HEK293 (cell line): ENCODE results near the gene TCEAL8.

Experiments
- CTCF ChIA-PET: fragments of 350-600 bp; formaldehyde crosslinking; extraction: SDS; loops from one replicate; lab custom pipeline; 2021; ENCODE audit warnings: antibody characterized with exemption; lab: Yijun Ruan, JAX
- POLR2A ChIA-PET: fragments of 300-600 bp; formaldehyde crosslinking; extraction: SDS; loops from one replicate; lab custom pipeline; 2020; ENCODE audit warnings: antibody characterized with exemption, inconsistent platforms; lab: Yijun Ruan, JAX
- H3K27ac ChIP-seq: fragments of 200-500 bp; sonication (Bioruptor generic); 2 replicates; pipeline ENCODE4 v1.5.1; 2014; ENCODE audit warnings: low read depth, low read length, control low read depth, inconsistent platforms; ENCODE audit errors: extremely low read depth
- H3K36me3 ChIP-seq, 2 experiments: fragments of 200-500 bp in 1 of 2; sonication (Bioruptor generic) in 1 of 2; 1 replicate in 1 of 2; 2 replicates in 1 of 2; pipeline ENCODE4 v1.5.1; 2014 to 2017; ENCODE audit warnings: inconsistent platforms in 2 of 2, low read length in 2 of 2; ENCODE audit not compliant: control insufficient read depth in 2 of 2, insufficient read depth in 1 of 2
- H3K4me1 ChIP-seq: fragments of 200-500 bp; sonication (Bioruptor generic); 2 replicates; pipeline ENCODE4 v1.5.1; 2014; ENCODE audit warnings: mild to moderate bottlenecking, low read length, inconsistent platforms; ENCODE audit not compliant: control insufficient read depth, insufficient read depth
- H3K4me3 ChIP-seq: 2 replicates; pipeline ENCODE4 v1.5.1; 2011; ENCODE audit warnings: low read depth, mild to moderate bottlenecking, control low read depth, low read length, moderate library complexity
- H3K9me3 ChIP-seq: fragments of 200-500 bp; sonication (Bioruptor generic); 2 replicates; pipeline ENCODE4 v1.5.1; 2014; ENCODE audit warnings: low read depth, low read length, inconsistent platforms; ENCODE audit not compliant: control insufficient read depth, insufficient read depth
- ATF2 ChIP-seq: fragments of 450-650 bp; formaldehyde crosslinking; IDR thresholded peaks from 2 replicates; pipeline ENCODE4 v1.5.1; 2016; ENCODE audit warnings: missing biosample characterization, missing genetic modification characterization, low read depth
- ELK4 ChIP-seq: IDR thresholded peaks from 2 replicates; pipeline ENCODE4 v1.6.1; 2011; ENCODE audit warnings: mild to moderate bottlenecking, low read depth, low read length, borderline replicate concordance
- FEZF1 ChIP-seq: fragments of 450-650 bp; formaldehyde crosslinking; IDR thresholded peaks from 2 replicates; pipeline ENCODE4 v1.5.1; 2016; ENCODE audit warnings: missing biosample characterization, missing genetic modification characterization
- GLI2 ChIP-seq: fragments of 450-650 bp; formaldehyde crosslinking; IDR thresholded peaks from 2 replicates; pipeline ENCODE4; 2017; ENCODE audit warnings: missing biosample characterization, missing genetic modification characterization, low read depth, borderline replicate concordance
- GLIS2 ChIP-seq: fragments of 450-650 bp; formaldehyde crosslinking; IDR thresholded peaks from 2 replicates; pipeline ENCODE4 v1.5.1; 2016; ENCODE audit warnings: missing biosample characterization, missing genetic modification characterization
- OSR2 ChIP-seq: fragments of 450-650 bp; formaldehyde crosslinking; IDR thresholded peaks from 2 replicates; pipeline ENCODE4 v1.5.1; 2016; ENCODE audit warnings: missing biosample characterization, missing genetic modification characterization
- SP2 ChIP-seq: fragments of 450-650 bp; formaldehyde crosslinking; IDR thresholded peaks from 2 replicates; pipeline ENCODE4 v1.5.1; 2016; ENCODE audit warnings: missing biosample characterization, missing genetic modification characterization
- TCF7L2 ChIP-seq: IDR thresholded peaks from 2 replicates; pipeline ENCODE4 v1.6.1; 2011; ENCODE audit warnings: low read depth, mild to moderate bottlenecking, inconsistent platforms, low read length, moderate library complexity, borderline replicate concordance
- TRIM28 ChIP-seq: IDR thresholded peaks from 2 replicates; pipeline ENCODE4 v1.6.1; 2011; ENCODE audit warnings: low read length, control low read depth, borderline replicate concordance
- ZBTB26 ChIP-seq: fragments of 450-650 bp; formaldehyde crosslinking; optimal IDR thresholded peaks from 2 replicates; pipeline ENCODE3; 2016; ENCODE audit warnings: missing biosample characterization, mild to moderate bottlenecking, missing genetic modification characterization
- ZFP69B ChIP-seq: fragments of 450-650 bp; formaldehyde crosslinking; IDR thresholded peaks from 2 replicates; pipeline ENCODE4 v1.5.1; 2016; ENCODE audit warnings: missing biosample characterization, missing genetic modification characterization
- ZNF248 ChIP-seq: fragments of 450-650 bp; formaldehyde crosslinking; IDR thresholded peaks from 2 replicates; pipeline ENCODE4 v1.5.1; 2017; ENCODE audit warnings: missing biosample characterization, missing genetic modification characterization
- ZNF366 ChIP-seq: fragments of 450-650 bp; formaldehyde crosslinking; conservative IDR thresholded peaks from 2 replicates; pipeline ENCODE4 v1.5.1; 2016; ENCODE audit warnings: missing biosample characterization, missing genetic modification characterization
- ZNF404 ChIP-seq: fragments of 450-650 bp; formaldehyde crosslinking; IDR thresholded peaks from 2 replicates; pipeline ENCODE4 v1.5.1; 2017; ENCODE audit warnings: missing biosample characterization, missing genetic modification characterization
- ZNF580 ChIP-seq: fragments of 450-650 bp; formaldehyde crosslinking; IDR thresholded peaks from 2 replicates; pipeline ENCODE4 v1.5.1; 2016; ENCODE audit warnings: missing biosample characterization, missing genetic modification characterization
- ZNF692 ChIP-seq: fragments of 450-650 bp; formaldehyde crosslinking; IDR thresholded peaks from 2 replicates; pipeline ENCODE4 v1.5.1; 2016; ENCODE audit warnings: missing biosample characterization, missing genetic modification characterization
- ZNF747 ChIP-seq: fragments of 450-650 bp; formaldehyde crosslinking; IDR thresholded peaks from 2 replicates; pipeline ENCODE4 v1.5.1; 2016; ENCODE audit warnings: missing biosample characterization, missing genetic modification characterization
- ZSCAN4 ChIP-seq: fragments of 450-650 bp; formaldehyde crosslinking; IDR thresholded peaks from 2 replicates; pipeline ENCODE4 v1.5.1; 2017; ENCODE audit warnings: missing biosample characterization, missing genetic modification characterization

TCEAL8 gene

GRCh38 chrX:103253608-103254007 lies 1.3 kb downstream of the TCEAL8 start:
- Histone ChIP-seq H3K4me1 (no peaks in the 10 kb centered on the region), H3K4me3 (no peak overlapping the region; the same call in 1 of the 2 replicates), H3K9me3 (no peaks in the 10 kb centered on the region), H3K27ac (peak overlapping the region; percentile 65; the same call in 1 of the 2 replicates), H3K36me3 (peaks cover 0 to 16% of the 10 kb centered on the region in 2 experiments; a peak in 1 of 3 replicates)
- TF ChIP-seq GLIS2 (tag by site-specific recombination), result no peak
- no peak for TF ChIP-seq OSR2 (tag by site-specific recombination)
- no peak for TF ChIP-seq ZFP69B
- no peak for TF ChIP-seq ZBTB26 (tag by site-specific recombination)
- TF ChIP-seq ZNF366, result no peak
- TF ChIP-seq ZNF404 (tag by site-specific recombination), result no peak
- no peak for TF ChIP-seq FEZF1
- no peak for TF ChIP-seq ZSCAN4
- TF ChIP-seq ZNF580 (tag by site-specific recombination), result no peak
- no peak for TF ChIP-seq GLI2 (tag by site-specific recombination)
- POLR2A ChIA-PET, result no interaction called here
- CTCF ChIA-PET, result no interaction called here

GRCh38 chrX:103250977-103251376 lies 4.0 kb downstream of the TCEAL8 start:
- CTCF ChIA-PET, result interaction anchor here (0.7 to 1.3 kb wide), 3 partner anchors 23 to 247 kb away, joined by 4 read pairs; no protein-coding TSS in a partner anchor
- POLR2A ChIA-PET, result no interaction called here
- H3K4me3 ChIP-seq, result no peak overlapping the region
- H3K9me3 ChIP-seq, result no peaks in the 10 kb centered on the region
- H3K36me3 ChIP-seq, result peaks cover 0 to 16% of the 10 kb centered on the region in 2 experiments; a peak in 1 of 3 replicates
- H3K27ac ChIP-seq, result no peak overlapping the region
- no peak for TF ChIP-seq ZNF248 (tag by site-specific recombination)
- no peak for TF ChIP-seq ZNF692 (tag by site-specific recombination)
- TF ChIP-seq OSR2 (tag by site-specific recombination), result no peak
- TF ChIP-seq TRIM28, result no peak; the same call in 1 of the 2 replicates
- TF ChIP-seq TCF7L2, result no peak
- no peak for TF ChIP-seq ATF2 (tag by site-specific recombination)
- TF ChIP-seq ZNF747 (tag by site-specific recombination), result no peak
- TF ChIP-seq ELK4, result no peak
- TF ChIP-seq SP2 (tag by site-specific recombination), result peak; percentile 19
- no peaks in the 10 kb centered on the region for H3K4me1 ChIP-seq
